Fibroblast of the aortic adventitia (primary cell): ENCODE measurements around the gene KCNB1. TPM values are rescaled to one million over a fixed set of nuclear protein-coding genes. Genes with fewer than 3 reads are reported as not detected.

Experiments used
- DNase-seq: peaks from one replicate; pipeline ENCODE4 v3.0.0-alpha.2; 2010; ENCODE audit warnings: low read depth
- H3K4me3 ChIP-seq: 2 replicates; pipeline ENCODE4 v1.5.1; 2011; ENCODE audit warnings: low read depth, mild to moderate bottlenecking, control low read depth, low read length, moderate library complexity
- CTCF ChIP-seq: IDR thresholded peaks from 2 replicates; pipeline ENCODE4 v1.5.1; 2011; ENCODE audit warnings: mild to moderate bottlenecking, low read length, control low read depth, inconsistent platforms; ENCODE audit not compliant: insufficient read depth
- total RNA-seq: library from RNA; depleted of rRNA; stranded (reverse); fragments of >200 nt; gene quantifications from 2 replicates; pipeline ENCODE4 v1.2.3, GENCODE V29; 2012; ENCODE audit warnings: low replicate concordance

KCNB1 gene
- total RNA-seq, 1 donor = 0.27 TPM

GRCh38 chr20:49351775-49352174 is 130.7 kb downstream of the KCNB1 start:
- no peak overlapping the region for H3K4me3 ChIP-seq
- no peak for DNase-seq
- TF ChIP-seq CTCF = no peak

GRCh38 chr20:49349694-49350252 is 132.7 kb downstream of the KCNB1 start:
- peak; percentile 27 for DNase-seq
- no peak overlapping the region for H3K4me3 ChIP-seq
- no peak for TF ChIP-seq CTCF

GRCh38 chr20:49349078-49349477 is 133.4 kb downstream of the KCNB1 start:
- H3K4me3 ChIP-seq = no peak overlapping the region
- no peak for DNase-seq
- TF ChIP-seq CTCF = no peak

- TF ChIP-seq CTCF = no peak
- H3K4me3 ChIP-seq = no peak overlapping the region
- DNase-seq = no peak
Observed at GRCh38 chr20:49348563-49348962, 133.9 kb downstream of the KCNB1 start.

- H3K4me3 ChIP-seq = no peak overlapping the region
- no peak for DNase-seq
- TF ChIP-seq CTCF = no peak
Observed at GRCh38 chr20:49347156-49347555, 135.3 kb downstream of the KCNB1 start.

GRCh38 chr20:49346682-49347081 is 135.8 kb downstream of the KCNB1 start:
- TF ChIP-seq CTCF = no peak

GRCh38 chr20:49345524-49345923 is 136.9 kb downstream of the KCNB1 start:
- peak; percentile 68 for DNase-seq
- TF ChIP-seq CTCF = no peak
- H3K4me3 ChIP-seq = no peak overlapping the region

More at GRCh38 chr20:49346682-49347081, 135.8 kb downstream of the KCNB1 start:
- DNase-seq = no peak
- no peak overlapping the region for H3K4me3 ChIP-seq
